ENCODE measurements around the gene LCAT.
"Not testable (repeated sequence)": the region's sequence is repeated elsewhere in the genome, so short reads cannot be mapped to it uniquely, and the experiment has no call there.

Gene LCAT

GRCh38 chr16:67977469-67978227 lies 33.7 kb upstream of the LCAT start:
- DNase-seq (ENCODE audit: low spot score in 2 of 2) (no peak), ATAC-seq (replicated peaks; ENCODE audit: extremely low read depth, poor library complexity, severe bottlenecking) (no peak)
- H3K27me3 Mint-ChIP-seq, result peaks cover 6% of the 10 kb centered on the region
- no peak overlapping the region for H3K27ac Mint-ChIP-seq (ENCODE audit: low read depth)
- H3K4me3 Mint-ChIP-seq, result no peak overlapping the region
- H3K9me3 Mint-ChIP-seq, result no peaks in the 10 kb centered on the region
- no peaks in the 10 kb centered on the region for H3K4me1 Mint-ChIP-seq
- H3K36me3 Mint-ChIP-seq (ENCODE audit: insufficient read depth), result peaks cover 2% of the 10 kb centered on the region

- no peaks in the 10 kb centered on the region for H3K4me1 Mint-ChIP-seq
- H3K9me3 Mint-ChIP-seq, result no peaks in the 10 kb centered on the region
- H3K27ac Mint-ChIP-seq (ENCODE audit: low read depth), result no peak overlapping the region
- peaks cover 2% of the 10 kb centered on the region for H3K36me3 Mint-ChIP-seq (ENCODE audit: insufficient read depth)
- H3K4me3 Mint-ChIP-seq, result no peak overlapping the region
- DNase-seq (ENCODE audit: low spot score in 2 of 2) (no peak), ATAC-seq (replicated peaks; ENCODE audit: extremely low read depth, poor library complexity, severe bottlenecking) (no peak)
- peaks cover 6% of the 10 kb centered on the region for H3K27me3 Mint-ChIP-seq
These were observed 33.1 kb upstream of the LCAT start for GRCh38 chr16:67977005-67977404.

GRCh38 chr16:67976205-67976604 lies 32.3 kb upstream of the LCAT start:
- ATAC-seq (replicated peaks; ENCODE audit: extremely low read depth, poor library complexity, severe bottlenecking), result no peak
- no peak for DNase-seq (ENCODE audit: low spot score in 2 of 2)
- Mint-ChIP-seq H3K27me3 (peaks cover 6% of the 10 kb centered on the region), H3K4me3 (no peak overlapping the region), H3K9me3 (no peaks in the 10 kb centered on the region), H3K36me3 (ENCODE audit: insufficient read depth) (peaks cover 2% of the 10 kb centered on the region), H3K4me1 (no peaks in the 10 kb centered on the region), H3K27ac (ENCODE audit: low read depth) (no peak overlapping the region)

- H3K27ac Mint-ChIP-seq (ENCODE audit: low read depth), result no peak overlapping the region
- H3K4me3 Mint-ChIP-seq, result no peak overlapping the region
- H3K36me3 Mint-ChIP-seq (ENCODE audit: insufficient read depth), result no peaks in the 10 kb centered on the region
- ATAC-seq (replicated peaks; ENCODE audit: extremely low read depth, poor library complexity, severe bottlenecking), result no peak
- H3K9me3 Mint-ChIP-seq, result no peaks in the 10 kb centered on the region
- DNase-seq (ENCODE audit: low spot score in 2 of 2), result no peak
- H3K4me1 Mint-ChIP-seq, result no peaks in the 10 kb centered on the region
- H3K27me3 Mint-ChIP-seq, result peaks cover 6% of the 10 kb centered on the region
These were observed 31.6 kb upstream of the LCAT start for GRCh38 chr16:67975321-67976105.

- not testable (repeated sequence) for H3K36me3 Mint-ChIP-seq (ENCODE audit: insufficient read depth); ATAC-seq (replicated peaks; ENCODE audit: extremely low read depth, poor library complexity, severe bottlenecking); H3K27me3 Mint-ChIP-seq; DNase-seq (ENCODE audit: low spot score in 2 of 2); H3K4me3 Mint-ChIP-seq; H3K27ac Mint-ChIP-seq (ENCODE audit: low read depth); H3K9me3 Mint-ChIP-seq
- H3K4me1 Mint-ChIP-seq, result peaks cover 19% of the 10 kb centered on the region
These were observed 28.4 kb upstream of the LCAT start for GRCh38 chr16:67972285-67972684.

- Mint-ChIP-seq H3K27me3 (peaks cover 3% of the 10 kb centered on the region), H3K4me3 (no peak overlapping the region)
These were observed 27.2 kb upstream of the LCAT start for GRCh38 chr16:67971111-67971510.

GRCh38 chr16:67969254-67970039 lies 25.5 kb upstream of the LCAT start:
- ATAC-seq (replicated peaks; ENCODE audit: extremely low read depth, poor library complexity, severe bottlenecking), result peak; percentile 23
- no peak for DNase-seq (ENCODE audit: low spot score in 2 of 2)
- Mint-ChIP-seq H3K4me3 (peak overlapping the region; percentile 85), H3K9me3 (no peaks in the 10 kb centered on the region), H3K27ac (ENCODE audit: low read depth) (peak overlapping the region; percentile 73), H3K4me1 (peaks cover 34% of the 10 kb centered on the region), H3K27me3 (no peaks in the 10 kb centered on the region), H3K36me3 (ENCODE audit: insufficient read depth) (peaks cover 9% of the 10 kb centered on the region)

More at GRCh38 chr16:67971111-67971510, 27.2 kb upstream of the LCAT start:
- Mint-ChIP-seq H3K9me3 (no peaks in the 10 kb centered on the region), H3K27ac (ENCODE audit: low read depth) (no peak overlapping the region), H3K36me3 (ENCODE audit: insufficient read depth) (peaks cover 6% of the 10 kb centered on the region), H3K4me1 (peaks cover 27% of the 10 kb centered on the region)
- DNase-seq (ENCODE audit: low spot score in 2 of 2), result no peak
- ATAC-seq (replicated peaks; ENCODE audit: extremely low read depth, poor library complexity, severe bottlenecking), result no peak

- ATAC-seq (replicated peaks; ENCODE audit: extremely low read depth, poor library complexity, severe bottlenecking) (peak; percentile 85), DNase-seq (ENCODE audit: low spot score in 2 of 2) (peak; percentile 71 to 81)
- Mint-ChIP-seq H3K27ac (ENCODE audit: low read depth) (peak within 1 kb of the TSS; percentile 77), H3K4me3 (peak within 1 kb of the TSS; percentile 85), H3K4me1 (peaks cover 34% of the 10 kb centered on the region), H3K27me3 (no peaks in the 10 kb centered on the region), H3K9me3 (no peaks in the 10 kb centered on the region), H3K36me3 (ENCODE audit: insufficient read depth) (peaks cover 9% of the 10 kb centered on the region)
These were observed 24.7 kb upstream of the LCAT start, which contains the start of gene SLC12A4 for GRCh38 chr16:67968400-67969253. TSS of gene SLC12A4 (minus strand) at chr16:67968637. CDS start at chr16:67968553, 84 bp downstream.

- Mint-ChIP-seq H3K9me3 (no peaks in the 10 kb centered on the region), H3K27me3 (no peaks in the 10 kb centered on the region), H3K4me1 (peaks cover 35% of the 10 kb centered on the region), H3K36me3 (ENCODE audit: insufficient read depth) (peaks cover 9% of the 10 kb centered on the region), H3K27ac (ENCODE audit: low read depth) (peak overlapping the region; percentile 77), H3K4me3 (peak overlapping the region; percentile 85)
- ATAC-seq (replicated peaks; ENCODE audit: extremely low read depth, poor library complexity, severe bottlenecking) (peak; percentile 17), DNase-seq (ENCODE audit: low spot score in 2 of 2) (no peak)
These were observed 24.1 kb upstream of the LCAT start for GRCh38 chr16:67967958-67968399.

GRCh38 chr16:67967183-67967957 lies 23.4 kb upstream of the LCAT start:
- Mint-ChIP-seq H3K4me1 (peaks cover 39% of the 10 kb centered on the region), H3K36me3 (ENCODE audit: insufficient read depth) (peaks cover 9% of the 10 kb centered on the region), H3K27ac (ENCODE audit: low read depth) (peak overlapping the region; percentile 77), H3K27me3 (no peaks in the 10 kb centered on the region), H3K4me3 (peak overlapping the region; percentile 85), H3K9me3 (no peaks in the 10 kb centered on the region)
- DNase-seq (ENCODE audit: low spot score in 2 of 2) (no peak), ATAC-seq (replicated peaks; ENCODE audit: extremely low read depth, poor library complexity, severe bottlenecking) (peak; percentile 12)

GRCh38 chr16:67966549-67967182 lies 22.7 kb upstream of the LCAT start:
- Mint-ChIP-seq H3K9me3 (no peaks in the 10 kb centered on the region), H3K27ac (ENCODE audit: low read depth) (peak overlapping the region; percentile 77), H3K27me3 (no peaks in the 10 kb centered on the region), H3K4me1 (peaks cover 39% of the 10 kb centered on the region), H3K4me3 (peak overlapping the region; percentile 85), H3K36me3 (ENCODE audit: insufficient read depth) (peaks cover 9% of the 10 kb centered on the region)
- ATAC-seq (replicated peaks; ENCODE audit: extremely low read depth, poor library complexity, severe bottlenecking), result no peak
- DNase-seq (ENCODE audit: low spot score in 2 of 2), result no peak
